Neural progenitor cell (in vitro differentiated cells): ENCODE measurements around the gene ARPC5.

Experiments used
- CTCF ChIP-seq: fragments of 200-600 bp; sonication (generic); IDR thresholded peaks from 2 replicates; pipeline ENCODE4 v1.5.1; 2017; ENCODE audit warnings: antibody characterized with exemption, mild to moderate bottlenecking
- EZH2 ChIP-seq: fragments of 200-600 bp; sonication (generic); IDR thresholded peaks from 2 replicates; pipeline ENCODE4 v1.6.1; 2017; ENCODE audit warnings: antibody characterized with exemption, mild to moderate bottlenecking, moderate library complexity
- EZH2phosphoT487 ChIP-seq: fragments of 200-600 bp; sonication (generic); IDR thresholded peaks from 2 replicates; pipeline ENCODE4 v1.6.1; 2017; ENCODE audit warnings: antibody characterized with exemption

- peak; percentile 10 for TF ChIP-seq CTCF
- no peak for TF ChIP-seq EZH2
- no peak for TF ChIP-seq EZH2phosphoT487
These were observed 431 bp downstream of the ARPC5 start for GRCh38 chr1:183635099-183635605.
